ENCODE results near the gene SEC23A.
"Not testable (repeated sequence)": the region's sequence is repeated elsewhere in the genome, so short reads cannot be mapped to it uniquely, and the experiment has no call there.

The SEC23A gene

GRCh38 chr14:39028620-39029019, 74.4 kb downstream of the SEC23A start:
- no peak for DNase-seq

- no peak for DNase-seq
Observed at GRCh38 chr14:39025810-39026627, 77.0 kb downstream of the SEC23A start.

GRCh38 chr14:39025250-39025809, 77.7 kb downstream of the SEC23A start:
- DNase-seq, result no peak

GRCh38 chr14:39023939-39024871, 78.8 kb downstream of the SEC23A start:
- DNase-seq, result no peak

- not testable (repeated sequence) for DNase-seq
Observed at GRCh38 chr14:39017096-39018016, 85.7 kb downstream of the SEC23A start.

GRCh38 chr14:39016733-39017095, 86.3 kb downstream of the SEC23A start:
- no peak for DNase-seq

GRCh38 chr14:39015964-39016577, 87.0 kb downstream of the SEC23A start:
- DNase-seq, result no peak

- peak; percentile 30 for DNase-seq
Observed at GRCh38 chr14:39015360-39015961, 87.6 kb downstream of the SEC23A start.

- no peak for DNase-seq
Observed at GRCh38 chr14:39014460-39014859, 88.6 kb downstream of the SEC23A start.

GRCh38 chr14:39008965-39009364, 94.1 kb downstream of the SEC23A start:
- DNase-seq, result not testable (repeated sequence)

GRCh38 chr14:39006721-39007410, 96.2 kb downstream of the SEC23A start:
- DNase-seq, result no peak

- DNase-seq, result no peak
Observed at GRCh38 chr14:39005044-39005880, 97.8 kb downstream of the SEC23A start.

- no peak for DNase-seq
Observed at GRCh38 chr14:38999949-39000348, 103.1 kb downstream of the SEC23A start.

GRCh38 chr14:38994731-38995130, 108.3 kb downstream of the SEC23A start:
- no peak for DNase-seq

- DNase-seq, result no peak
Observed at GRCh38 chr14:38993981-38994380, 109.1 kb downstream of the SEC23A start.

- no peak for DNase-seq
Observed at GRCh38 chr14:38992067-38992844, 110.8 kb downstream of the SEC23A start.

- no peak for DNase-seq
Observed at GRCh38 chr14:38991299-38991698, 111.7 kb downstream of the SEC23A start.

GRCh38 chr14:38989922-38990546, 113.0 kb downstream of the SEC23A start:
- peak; percentile 11 for DNase-seq

- DNase-seq, result no peak
Observed at GRCh38 chr14:38987781-38988180, 115.3 kb downstream of the SEC23A start.

Data from CD4-positive, alpha-beta T cell treated with Interleukin-17A for 1 hour (primary cell).